Esophagus muscularis mucosa (tissue), 4 donors: ENCODE data around the gene MARCHF9. TPM values are rescaled to one million over a fixed set of nuclear protein-coding genes. Genes with fewer than 3 reads are reported as not detected.
A peak's percentile ranks its signal among the peaks of the same experiment; 100 is the strongest.

ENCODE experiments used
- DNase-seq: peaks from one replicate; pipeline ENCODE4 v3.0.0-alpha.2; 2017; ENCODE audit errors: extremely low spot score
- H3K27ac ChIP-seq, 4 donors: fragments of 200-600 bp; sonication (generic); replicated peaks in 1 of 4; 1 replicate in 3 of 4; 2 replicates in 1 of 4; pipeline ENCODE4 v1.5.1; 2016 to 2019; ENCODE audit warnings: mild to moderate bottlenecking in 1 of 4
- H3K27me3 ChIP-seq, 4 donors: fragments of 200-600 bp; sonication (generic); one replicate each; pipeline versions ENCODE4 v1.5.1 to v1.6.0; 2016 to 2019
- H3K36me3 ChIP-seq, 4 donors: fragments of 200-600 bp; sonication (generic); one replicate each; pipeline ENCODE4 v1.5.1; 2016 to 2019
- H3K4me1 ChIP-seq, 4 donors: fragments of 200-600 bp; sonication (generic); one replicate each; pipeline ENCODE4 v1.5.1; 2016 to 2019
- H3K4me3 ChIP-seq, 4 donors: fragments of 200-600 bp; sonication (generic); 1 replicate in 2 of 4; 2 replicates in 2 of 4; pipeline ENCODE4 v1.5.1; 2016 to 2019; ENCODE audit warnings: mild to moderate bottlenecking in 4 of 4, moderate library complexity in 1 of 4
- H3K9me3 ChIP-seq, 4 donors: fragments of 200-600 bp; sonication (generic); 1 replicate in 3 of 4; 2 replicates in 1 of 4; pipeline ENCODE4 v1.5.1; 2016 to 2019
- CTCF ChIP-seq, 3 experiments: fragments of 200-600 bp in 2 of 3; fragments of 450-650 bp in 1 of 3; sonication (generic) in 2 of 3; IDR thresholded peaks; one replicate each; pipeline ENCODE4 v1.5.1; 2017 to 2019; ENCODE audit warnings: antibody characterized with exemption in 3 of 3, mild to moderate bottlenecking in 2 of 3, moderate library complexity in 1 of 3
- EP300 ChIP-seq: sonication (generic); formaldehyde crosslinking; IDR thresholded peaks from one replicate; pipeline ENCODE4 v1.6.1; 2017; ENCODE audit warnings: antibody characterized with exemption
- POLR2A ChIP-seq: fragments of 450-650 bp; IDR thresholded peaks from one replicate; pipeline ENCODE4 v1.6.1; 2017; ENCODE audit warnings: antibody characterized with exemption, moderate library complexity, mild to moderate bottlenecking, low read depth
- POLR2AphosphoS5 ChIP-seq, 2 donors: sonication (generic); formaldehyde crosslinking; IDR thresholded peaks; one replicate each; pipeline ENCODE4 v1.6.1; 2017; ENCODE audit warnings: antibody characterized with exemption in 2 of 2
- WGBS: methylation state at CpG from one replicate; pipeline ENCODE4 v1.1.5; 2018; 5-methylcytosine and 5-hydroxymethylcytosine counted together
- intact Hi-C: fragments of 100-400 bp; cut with DNase I; formaldehyde crosslinking; loops from one replicate; pipeline ENCODE4 v1.15.1; 2023
- total RNA-seq, 4 donors: library from RNA; depleted of rRNA; stranded (reverse); fragments of >200 nt; gene quantifications; one replicate each; pipeline versions ENCODE4 v1.1.0 to v1.2.1, GENCODE V29; 2016

Gene MARCHF9
- total RNA-seq, 4 donors from 2014 or later = 5.6 to 16.9 (median 10.7) TPM

- DNase-seq = no peak
- Histone ChIP-seq H3K4me3 (peak overlapping the region in 1 of 4 donors; percentile 74), H3K4me1 (peaks cover 26 to 64% (median 44%) of the 10 kb centered on the region in 4 donors), H3K27me3 (no peaks in the 10 kb centered on the region), H3K36me3 (peaks cover 17 to 36% (median 29%) of the 10 kb centered on the region in 4 donors), H3K27ac (peak overlapping the region in 2 of 4 donors; percentile 69 to 74), H3K9me3 (no peaks in the 10 kb centered on the region)
- intact Hi-C loops = no loop called here
- 32% methylated on average over 1 of the region's 1 CpG for WGBS
- TF ChIP-seq CTCF (IDR thresholded peaks at IDR 0.05) (no peak), EP300 (no peak), POLR2A (no peak), POLR2AphosphoS5 (IDR thresholded peaks at IDR 0.05) (no peak)
These were observed 1.1 kb upstream of the MARCHF9 start for GRCh38 chr12:57753756-57754337.

GRCh38 chr12:57755194-57755453 lies 221 bp downstream of the MARCHF9 start:
- peaks cover 5 to 27% (median 23%) of the 10 kb centered on the region in 4 donors for H3K36me3 ChIP-seq
- H3K4me3 ChIP-seq = peak overlapping the region; percentile 74 to 91 (median 86)
- no CpG with 5 or more reads among the region's 34 CpGs for WGBS
- no peak for DNase-seq
- H3K4me1 ChIP-seq = peaks cover 26 to 64% (median 44%) of the 10 kb centered on the region in 4 donors
- H3K27ac ChIP-seq = peak overlapping the region; percentile 65 to 74 (median 72)
- H3K9me3 ChIP-seq = no peaks in the 10 kb centered on the region
- intact Hi-C loops = no loop called here
- no peaks in the 10 kb centered on the region for H3K27me3 ChIP-seq
- no peak for TF ChIP-seq POLR2AphosphoS5 (IDR thresholded peaks at IDR 0.05)
- no peak for TF ChIP-seq CTCF (IDR thresholded peaks at IDR 0.05)

- peaks cover 25 to 58% (median 41%) of the 10 kb centered on the region in 4 donors for H3K4me1 ChIP-seq
- H3K4me3 ChIP-seq = peak overlapping the region; percentile 74 to 91 (median 86)
- no peaks in the 10 kb centered on the region for H3K27me3 ChIP-seq
- H3K27ac ChIP-seq = peak overlapping the region; percentile 65 to 74 (median 72)
- WGBS = 13% methylated on average over 6 of the region's 76 CpGs
- no peak for TF ChIP-seq EP300
- H3K36me3 ChIP-seq = peaks cover 0 to 21% (median 18%) of the 10 kb centered on the region in 4 donors
- no peaks in the 10 kb centered on the region for H3K9me3 ChIP-seq
- intact Hi-C loops = no loop called here
- no peak for DNase-seq
These were observed 810 bp downstream of the MARCHF9 start for GRCh38 chr12:57755454-57756372.

GRCh38 chr12:57756406-57757341 lies 1.8 kb downstream of the MARCHF9 start:
- peaks cover 0 to 27% (median 16%) of the 10 kb centered on the region in 4 donors for H3K36me3 ChIP-seq
- intact Hi-C loops = no loop called here
- DNase-seq = no peak
- H3K4me1 ChIP-seq = peaks cover 16 to 48% (median 32%) of the 10 kb centered on the region in 4 donors
- H3K27ac ChIP-seq = peak overlapping the region in 2 of 4 donors; percentile 65 to 69
- no peaks in the 10 kb centered on the region for H3K9me3 ChIP-seq
- peaks cover 0 to 7% (median 3%) of the 10 kb centered on the region in 4 donors for H3K27me3 ChIP-seq
- peak overlapping the region; percentile 74 to 91 (median 86) for H3K4me3 ChIP-seq
- TF ChIP-seq EP300 = no peak
- peak; percentile 44 to 72 (median 49) for TF ChIP-seq CTCF (IDR thresholded peaks at IDR 0.05)
- TF ChIP-seq POLR2A = no peak
- no peak for TF ChIP-seq POLR2AphosphoS5 (IDR thresholded peaks at IDR 0.05)
- 51% methylated on average over 22 of the region's 22 CpGs for WGBS
